Lower leg skin (tissue), 4 donors: ENCODE results near the gene AKR1E2. TPM values are rescaled to one million over a fixed set of nuclear protein-coding genes. Genes with fewer than 3 reads are reported as not detected.

Experiments
- DNase-seq, 2 donors: peaks; one replicate each; pipeline ENCODE4 v3.0.0-alpha.2; 2019; ENCODE audit warnings: low spot score in 2 of 2
- H3K4me3 ChIP-seq: fragments of 200-600 bp; sonication (generic); 2 replicates; pipeline ENCODE4 v1.5.1; 2017; ENCODE audit warnings: mild to moderate bottlenecking, low read depth; ENCODE audit not compliant: poor library complexity, severe bottlenecking
- POLR2A ChIP-seq, 2 donors: fragments of 450-650 bp; IDR thresholded peaks; one replicate each; pipeline ENCODE4 v1.6.1; 2016 to 2017; ENCODE audit warnings: antibody characterized with exemption in 2 of 2, mild to moderate bottlenecking in 1 of 2, moderate library complexity in 1 of 2
- WGBS, 2 donors: methylation state at CpG; one replicate each; pipeline ENCODE4 v1.1.5; 2018; 5-methylcytosine and 5-hydroxymethylcytosine counted together
- intact Hi-C: fragments of 100-400 bp; cut with DNase I; formaldehyde crosslinking; loops from one replicate; pipeline ENCODE4 v1.15.0; 2023; ENCODE audit warnings: low total_unique reads
- total RNA-seq, 4 donors: library from RNA; depleted of rRNA; stranded (reverse); fragments of >200 nt; gene quantifications; one replicate each; pipeline ENCODE4 v1.1.0, GENCODE V29; 2016
- TF ChIP-seq, protein P1 (sequence below), 3 donors: fragments of 450-650 bp; IDR thresholded peaks; one replicate each; pipeline ENCODE4 v1.5.1; 2016; ENCODE audit warnings: antibody characterized with exemption in 3 of 3, mild to moderate bottlenecking in 3 of 3, moderate library complexity in 2 of 3

Gene AKR1E2
- total RNA-seq, 4 donors from 2014 or later: 0.91 to 6.2 (median 3.8) TPM

DNA sequence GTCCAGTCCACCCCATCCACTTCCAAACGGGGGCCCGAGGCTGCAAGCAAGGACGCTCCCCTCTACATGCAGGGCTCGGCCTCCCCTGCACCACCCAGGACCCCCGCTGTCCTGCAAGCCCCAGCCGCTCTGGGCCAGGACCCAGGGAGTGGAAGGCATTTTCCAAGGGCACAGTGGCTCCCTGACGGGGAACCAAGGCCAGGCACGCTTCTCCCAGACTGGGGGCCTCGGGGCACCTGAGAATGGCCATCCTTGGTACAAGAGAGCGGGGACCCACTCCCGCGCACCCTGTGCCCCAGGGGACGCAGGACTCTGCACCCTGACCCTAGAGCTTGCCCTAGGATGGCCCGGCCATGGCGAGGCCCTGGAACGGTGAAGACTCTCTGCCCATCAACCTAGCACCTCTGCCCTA is 545 bp upstream of the AKR1E2 start:
- WGBS, 2 donors: 98 to 99% methylated on average over 11 of the region's 16 CpGs
- intact Hi-C loops: no loop called here
- no peak overlapping the region for H3K4me3 ChIP-seq

DNA sequence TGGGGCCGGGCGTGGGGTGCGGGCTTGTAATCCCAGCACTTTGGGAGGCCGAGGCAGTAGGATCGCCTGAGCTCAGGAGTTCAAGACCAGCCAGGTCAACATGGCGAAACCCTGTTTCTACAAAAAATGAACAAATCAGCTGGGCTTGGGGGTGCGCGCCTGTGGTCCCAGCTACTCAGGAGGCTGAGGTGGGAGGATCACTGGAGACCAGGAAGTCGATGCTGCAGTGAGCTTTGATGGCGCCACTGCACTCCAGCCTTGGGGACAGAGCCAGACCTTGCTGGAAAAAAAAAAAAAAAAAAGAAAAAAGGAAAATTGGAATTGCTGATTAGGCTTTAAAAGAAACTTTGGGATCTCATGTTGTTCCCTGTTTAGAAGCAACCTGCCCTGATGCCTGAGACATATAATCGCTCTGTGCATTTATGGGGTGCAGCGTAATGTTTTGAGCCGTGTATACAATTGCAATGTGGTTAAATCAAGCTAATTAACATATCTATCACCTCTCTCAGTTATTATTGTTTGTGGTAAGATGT is 851 bp downstream of the AKR1E2 start:
- DNase-seq: no peak
- intact Hi-C loops: no loop called here
- TF ChIP-seq, protein P1, sequence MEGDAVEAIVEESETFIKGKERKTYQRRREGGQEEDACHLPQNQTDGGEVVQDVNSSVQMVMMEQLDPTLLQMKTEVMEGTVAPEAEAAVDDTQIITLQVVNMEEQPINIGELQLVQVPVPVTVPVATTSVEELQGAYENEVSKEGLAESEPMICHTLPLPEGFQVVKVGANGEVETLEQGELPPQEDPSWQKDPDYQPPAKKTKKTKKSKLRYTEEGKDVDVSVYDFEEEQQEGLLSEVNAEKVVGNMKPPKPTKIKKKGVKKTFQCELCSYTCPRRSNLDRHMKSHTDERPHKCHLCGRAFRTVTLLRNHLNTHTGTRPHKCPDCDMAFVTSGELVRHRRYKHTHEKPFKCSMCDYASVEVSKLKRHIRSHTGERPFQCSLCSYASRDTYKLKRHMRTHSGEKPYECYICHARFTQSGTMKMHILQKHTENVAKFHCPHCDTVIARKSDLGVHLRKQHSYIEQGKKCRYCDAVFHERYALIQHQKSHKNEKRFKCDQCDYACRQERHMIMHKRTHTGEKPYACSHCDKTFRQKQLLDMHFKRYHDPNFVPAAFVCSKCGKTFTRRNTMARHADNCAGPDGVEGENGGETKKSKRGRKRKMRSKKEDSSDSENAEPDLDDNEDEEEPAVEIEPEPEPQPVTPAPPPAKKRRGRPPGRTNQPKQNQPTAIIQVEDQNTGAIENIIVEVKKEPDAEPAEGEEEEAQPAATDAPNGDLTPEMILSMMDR (IDR thresholded peaks at IDR 0.05): no peak
- TF ChIP-seq POLR2A (IDR thresholded peaks at IDR 0.05): no peak
- 44 to 48% methylated on average over 13 of the region's 13 CpGs for WGBS, 2 donors
- peak overlapping the region; percentile 38 for H3K4me3 ChIP-seq

More for the DNA sequence above, 545 bp upstream of the AKR1E2 start:
- no peak for TF ChIP-seq POLR2A (IDR thresholded peaks at IDR 0.05)
- TF ChIP-seq, protein P1 (IDR thresholded peaks at IDR 0.05): no peak
- DNase-seq: peak in 1 of 2 donors; percentile 14

DNA sequence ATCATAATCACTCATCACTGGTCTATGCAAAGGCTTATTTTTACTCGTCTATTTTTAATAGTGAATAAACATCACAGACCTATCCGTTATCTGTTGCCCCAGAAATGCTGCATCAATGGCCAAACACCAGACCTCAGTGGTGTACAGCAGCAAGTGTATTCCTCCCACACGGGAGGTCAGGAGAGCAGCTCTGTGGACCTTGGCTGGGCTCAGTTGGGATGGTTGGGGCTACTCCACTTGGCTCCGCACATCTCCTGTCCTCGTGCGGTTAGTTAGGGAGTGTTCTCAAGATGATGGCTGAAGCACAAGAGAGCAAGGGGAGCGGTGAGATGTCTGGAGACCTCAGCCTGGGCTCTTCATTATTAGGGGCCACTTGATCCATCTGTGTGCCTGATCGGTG is 2.0 kb downstream of the AKR1E2 start:
- intact Hi-C loops: no loop called here
- 71 to 72% methylated on average over 8 of the region's 8 CpGs for WGBS, 2 donors
- H3K4me3 ChIP-seq: no peak overlapping the region
- no peak for TF ChIP-seq POLR2A (IDR thresholded peaks at IDR 0.05)
- TF ChIP-seq, protein P1 (IDR thresholded peaks at IDR 0.05): no peak
- peak in 1 of 2 donors; percentile 7 for DNase-seq

DNA sequence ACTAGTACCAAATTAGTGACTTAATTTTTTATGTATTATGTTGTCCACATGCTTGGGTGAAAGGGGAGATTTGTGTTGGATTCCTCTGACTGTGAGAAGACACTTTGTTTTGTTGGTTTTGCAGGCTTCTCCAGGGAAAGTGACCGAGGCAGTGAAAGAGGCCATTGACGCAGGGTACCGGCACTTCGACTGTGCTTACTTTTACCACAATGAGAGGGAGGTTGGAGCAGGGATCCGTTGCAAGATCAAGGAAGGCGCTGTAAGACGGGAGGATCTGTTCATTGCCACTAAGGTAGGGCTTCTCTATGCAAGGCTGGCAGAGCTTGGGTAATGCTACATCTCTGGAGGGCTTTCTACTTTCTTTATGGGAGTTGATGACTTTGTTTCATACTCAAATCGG is 4.5 kb downstream of the AKR1E2 start:
- 89 to 94% methylated on average over 8 of the region's 8 CpGs for WGBS, 2 donors
- H3K4me3 ChIP-seq: no peak overlapping the region
- TF ChIP-seq POLR2A (IDR thresholded peaks at IDR 0.05): no peak
- TF ChIP-seq, protein P1 (IDR thresholded peaks at IDR 0.05): no peak
- DNase-seq: no peak
- intact Hi-C loops: no loop called here

DNA sequence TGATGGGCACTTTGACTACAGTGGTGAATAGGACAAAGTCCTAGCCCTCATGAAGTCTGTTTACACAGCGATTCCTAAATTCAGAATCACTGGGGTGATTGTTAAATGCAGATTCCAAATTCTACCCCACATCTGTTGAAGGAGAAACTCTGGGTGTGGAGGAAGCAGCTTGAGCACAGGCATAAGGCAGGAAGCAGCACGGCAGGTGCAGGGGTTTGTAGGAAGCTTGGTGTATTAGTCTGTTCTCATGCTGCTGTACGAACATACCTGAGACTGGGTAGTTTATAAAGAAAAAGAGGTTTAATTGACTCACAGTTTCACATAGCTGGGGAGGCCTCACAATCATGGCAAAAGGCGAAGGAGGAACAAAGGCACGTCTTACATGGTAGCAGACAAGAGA is 5.1 kb downstream of the AKR1E2 start:
- no peak overlapping the region for H3K4me3 ChIP-seq
- no peak for DNase-seq
- intact Hi-C loops: no loop called here
- WGBS, 2 donors: 90 to 95% methylated on average over 5 of the region's 5 CpGs
- TF ChIP-seq, protein P1 (IDR thresholded peaks at IDR 0.05): no peak
- no peak for TF ChIP-seq POLR2A (IDR thresholded peaks at IDR 0.05)

DNA sequence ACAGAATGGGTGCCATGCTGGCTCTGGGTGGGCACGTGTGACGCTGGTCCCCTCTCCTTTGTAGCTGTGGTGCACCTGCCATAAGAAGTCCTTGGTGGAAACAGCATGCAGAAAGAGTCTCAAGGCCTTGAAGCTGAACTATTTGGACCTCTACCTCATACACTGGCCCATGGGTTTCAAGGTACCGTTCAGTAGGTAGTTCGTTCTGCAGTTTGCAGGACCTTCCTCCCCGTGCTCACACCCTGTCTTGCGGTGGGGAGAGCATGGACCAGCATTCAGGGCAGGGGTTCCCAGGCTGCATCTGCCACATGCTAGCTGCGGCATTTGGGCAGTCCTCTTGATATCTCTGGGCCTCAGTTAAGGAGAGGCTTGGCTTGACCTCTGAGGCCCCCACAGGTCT is 7.3 kb downstream of the AKR1E2 start:
- intact Hi-C loops: no loop called here
- no peak overlapping the region for H3K4me3 ChIP-seq
- TF ChIP-seq, protein P1 (IDR thresholded peaks at IDR 0.05): no peak
- TF ChIP-seq POLR2A (IDR thresholded peaks at IDR 0.05): no peak
- DNase-seq: peak in 1 of 2 donors; percentile 9
- WGBS, 2 donors: 96 to 99% methylated on average over 7 of the region's 7 CpGs
